Colonic mucosa (tissue), 4 donors: ENCODE measurements around the gene CCDC197. TPM values are rescaled to one million over a fixed set of nuclear protein-coding genes. Genes with fewer than 3 reads are reported as not detected.

ENCODE experiments used
- DNase-seq: peaks from one replicate; pipeline ENCODE4 v3.0.0-alpha.2; 2020
- H3K27ac ChIP-seq: fragments of 200-600 bp; one replicate; pipeline ENCODE4 v1.8.0; 2021
- H3K27me3 ChIP-seq: fragments of 200-600 bp; one replicate; pipeline ENCODE4 v1.8.0; 2021
- H3K36me3 ChIP-seq: fragments of 200-600 bp; one replicate; pipeline ENCODE4 v1.8.0; 2021
- H3K4me1 ChIP-seq: fragments of 200-600 bp; one replicate; pipeline ENCODE4 v1.8.0; 2021; ENCODE audit warnings: mild to moderate bottlenecking
- H3K4me3 ChIP-seq: fragments of 200-600 bp; one replicate; pipeline ENCODE4 v1.8.0; 2021
- H3K9ac ChIP-seq, 2 donors: one replicate each; pipeline ENCODE4 v1.7.0; 2013; ENCODE audit warnings: control low read depth in 2 of 2, low read depth in 2 of 2, low read length in 2 of 2
- H3K9me3 ChIP-seq: fragments of 200-600 bp; one replicate; pipeline ENCODE4 v1.8.0; 2021
- CTCF ChIP-seq: fragments of 200-600 bp; IDR thresholded peaks from one replicate; pipeline ENCODE4 v1.8.0; 2022; ENCODE audit warnings: antibody characterized with exemption, mild to moderate bottlenecking
- intact Hi-C: fragments of 100-400 bp; cut with DNase I; formaldehyde crosslinking; loops from one replicate; pipeline ENCODE4 v1.14.1; 2022
- total RNA-seq, 2 donors: library from RNA; stranded (reverse); fragmentation: NEBNext Ultra II Directional in 1 of 2; extraction: Animal tissue kit (Norgen Biotek cat#: 25700) in 1 of 2; gene quantifications; one replicate each; pipeline ENCODE4 v1.2.1, GENCODE V29; 2021
- donor health status: healthy.
- donor health status: DM: no; HTN: no; CAD: no.
- donor health status: DM: no; HTN: no; CAD: no.

The CCDC197 gene
- total RNA-seq, 2 donors from 2014 or later = not detected

DNA sequence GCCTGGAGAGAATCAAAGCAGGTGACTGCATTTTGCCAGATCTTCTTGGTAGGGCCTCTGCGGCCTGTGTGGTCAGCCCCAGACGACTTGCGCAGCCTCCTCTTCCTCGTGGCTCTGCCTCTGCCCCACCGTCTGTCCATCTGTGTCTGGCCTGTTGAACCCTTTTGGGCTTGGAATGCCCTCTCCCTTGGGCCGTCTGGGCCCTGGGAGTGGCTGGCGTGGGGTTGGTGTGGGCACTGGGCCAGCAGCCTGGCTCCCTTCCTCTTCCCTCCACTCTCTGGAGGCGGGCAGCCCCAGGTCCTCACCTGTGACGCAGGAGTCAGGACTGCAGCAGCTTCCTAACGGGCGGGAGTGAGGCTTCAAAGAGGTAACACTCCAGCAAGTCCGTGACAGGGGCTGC is 9.7 kb upstream of the CCDC197 start:
- Histone ChIP-seq H3K4me3 (no peak overlapping the region), H3K36me3 (no peaks in the 10 kb centered on the region), H3K9ac (no peak overlapping the region), H3K9me3 (no peaks in the 10 kb centered on the region), H3K27ac (no peak overlapping the region), H3K4me1 (no peaks in the 10 kb centered on the region), H3K27me3 (no peaks in the 10 kb centered on the region)
- DNase-seq = no peak
- TF ChIP-seq CTCF = no peak
- intact Hi-C loops = no loop called here

DNA sequence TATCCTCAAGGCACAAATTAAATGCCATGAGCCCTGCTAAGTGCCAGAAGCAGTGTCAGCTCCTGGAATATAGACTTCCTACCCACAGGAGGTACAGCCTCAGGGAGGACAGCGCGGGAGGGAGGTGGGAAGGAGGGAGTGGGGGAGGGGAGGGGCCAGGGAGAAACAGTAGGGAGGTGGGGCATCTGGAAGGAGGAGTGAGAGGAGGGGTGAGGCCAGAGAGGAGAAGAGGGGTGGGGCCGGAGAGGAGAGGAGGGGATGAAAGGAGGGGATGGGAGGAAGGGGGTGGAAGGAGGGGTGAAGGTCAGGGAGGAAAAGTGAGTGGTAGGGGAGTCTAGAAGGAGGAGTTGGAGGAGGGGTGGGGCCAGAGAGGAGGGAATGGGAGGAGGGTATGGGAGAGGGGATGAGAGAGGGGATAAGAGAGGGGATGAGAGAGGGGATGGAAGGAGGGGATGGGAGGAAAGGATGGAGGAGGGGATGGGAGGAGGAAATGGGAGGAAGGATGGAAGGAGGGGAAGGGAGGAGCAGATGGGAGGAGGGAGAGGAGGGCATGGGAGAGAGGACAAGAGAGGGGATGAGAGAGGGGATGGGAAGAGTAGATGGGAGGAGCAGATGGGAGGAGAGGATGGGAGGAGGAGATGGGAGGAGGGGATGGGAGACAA is 9.2 kb upstream of the CCDC197 start:
- H3K27me3 ChIP-seq = no peaks in the 10 kb centered on the region
- no peaks in the 10 kb centered on the region for H3K36me3 ChIP-seq
- TF ChIP-seq CTCF = no peak
- H3K27ac ChIP-seq = no peak overlapping the region
- intact Hi-C loops = no loop called here
- H3K4me1 ChIP-seq = no peaks in the 10 kb centered on the region
- no peak for DNase-seq
- H3K9me3 ChIP-seq = no peaks in the 10 kb centered on the region
- H3K4me3 ChIP-seq = no peak overlapping the region
- no peak overlapping the region for H3K9ac ChIP-seq

DNA sequence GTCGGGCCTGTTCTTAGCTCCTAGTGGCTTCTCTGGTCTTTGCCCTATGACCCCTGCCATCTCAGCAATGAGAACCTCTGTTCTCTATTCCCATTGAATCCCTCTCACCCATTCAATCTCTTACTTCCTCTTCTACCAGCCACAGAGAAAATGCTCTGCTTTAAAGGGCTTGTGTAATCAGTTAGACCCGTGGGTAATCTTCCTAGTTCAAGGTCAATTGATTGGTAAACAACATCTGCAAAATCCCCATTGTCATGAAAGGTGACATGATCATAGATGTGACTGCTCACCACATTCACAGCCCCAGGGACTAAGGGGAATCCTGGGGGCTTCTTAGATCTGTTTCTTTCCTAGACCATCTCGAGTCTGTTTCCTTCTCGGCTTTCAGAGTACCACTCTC is 7.2 kb upstream of the CCDC197 start:
- TF ChIP-seq CTCF = no peak
- intact Hi-C loops = no loop called here

GRCh38 chr14:93991212-93991611 is 5.9 kb upstream of the CCDC197 start:
- H3K4me1 ChIP-seq = no peaks in the 10 kb centered on the region
- H3K4me3 ChIP-seq = no peak overlapping the region
- H3K27ac ChIP-seq = no peak overlapping the region
- no peak for TF ChIP-seq CTCF
- intact Hi-C loops = no loop called here
- no peak overlapping the region for H3K9ac ChIP-seq
- H3K36me3 ChIP-seq = no peaks in the 10 kb centered on the region
- H3K9me3 ChIP-seq = no peaks in the 10 kb centered on the region
- no peaks in the 10 kb centered on the region for H3K27me3 ChIP-seq
- DNase-seq = no peak

More for the DNA sequence above, 7.2 kb upstream of the CCDC197 start:
- H3K27ac ChIP-seq = no peak overlapping the region
- H3K4me1 ChIP-seq = no peaks in the 10 kb centered on the region
- no peaks in the 10 kb centered on the region for H3K9me3 ChIP-seq
- H3K36me3 ChIP-seq = no peaks in the 10 kb centered on the region
- no peak overlapping the region for H3K9ac ChIP-seq
- no peaks in the 10 kb centered on the region for H3K27me3 ChIP-seq
- no peak for DNase-seq
- H3K4me3 ChIP-seq = no peak overlapping the region

DNA sequence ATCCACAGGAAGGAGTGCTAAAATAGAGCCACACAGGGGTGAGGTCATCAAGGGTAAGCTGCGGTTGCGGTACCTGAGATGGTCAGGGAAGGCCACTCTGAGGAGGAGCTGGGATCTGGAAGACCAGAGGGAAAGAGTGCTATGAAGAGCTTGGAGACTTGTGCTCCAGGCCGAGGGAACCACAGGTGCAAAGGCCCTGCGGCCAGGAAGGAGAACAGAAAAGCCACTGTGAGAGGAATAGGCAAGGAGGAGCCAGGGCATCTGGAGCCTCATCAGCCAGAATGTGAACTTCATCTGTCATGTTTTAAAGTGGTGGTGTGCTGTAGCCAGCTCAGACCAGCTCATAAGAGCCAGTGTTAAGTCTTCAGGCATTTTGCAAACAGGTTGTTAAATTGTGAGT is 5.5 kb upstream of the CCDC197 start:
- Histone ChIP-seq H3K36me3 (no peaks in the 10 kb centered on the region), H3K9me3 (no peaks in the 10 kb centered on the region), H3K27ac (no peak overlapping the region), H3K4me3 (no peak overlapping the region), H3K9ac (no peak overlapping the region), H3K27me3 (no peaks in the 10 kb centered on the region), H3K4me1 (no peaks in the 10 kb centered on the region)
- intact Hi-C loops = no loop called here
- no peak for DNase-seq
- no peak for TF ChIP-seq CTCF
